Measurements from ENCODE around the gene BTC. TPM values are rescaled to one million over a fixed set of nuclear protein-coding genes. Genes with fewer than 3 reads are reported as not detected.

BTC gene
- total RNA-seq, 1 donor from 2014 or later: 0.25 TPM

- H3K4me1 ChIP-seq: no peaks in the 10 kb centered on the region
These were observed 21.5 kb downstream of the BTC start for GRCh38 chr4:74772783-74773182.

GRCh38 chr4:74772106-74772505, 22.2 kb downstream of the BTC start:
- no peaks in the 10 kb centered on the region for H3K9me3 ChIP-seq (replicated peaks)
- no peaks in the 10 kb centered on the region for H3K27me3 ChIP-seq (ENCODE audit: low read depth)
- DNase-seq: no peak
- intact Hi-C loops (cut with micrococcal nuclease): no loop called here
- H3K36me3 ChIP-seq: no peaks in the 10 kb centered on the region
- H3K27ac ChIP-seq (replicated peaks): no peak overlapping the region
- H3K4me1 ChIP-seq: no peaks in the 10 kb centered on the region
- no peak for TF ChIP-seq CTCF (IDR thresholded peaks at IDR 0.05; ENCODE audit: borderline replicate concordance)
- H3K4me3 ChIP-seq: no peak overlapping the region

More at GRCh38 chr4:74772783-74773182, 21.5 kb downstream of the BTC start:
- no peaks in the 10 kb centered on the region for H3K27me3 ChIP-seq (ENCODE audit: low read depth)
- no peak overlapping the region for H3K27ac ChIP-seq (replicated peaks)
- no peak for DNase-seq
- no peak for TF ChIP-seq CTCF (IDR thresholded peaks at IDR 0.05; ENCODE audit: borderline replicate concordance)
- no peaks in the 10 kb centered on the region for H3K9me3 ChIP-seq (replicated peaks)
- H3K36me3 ChIP-seq: no peaks in the 10 kb centered on the region
- intact Hi-C loops (cut with micrococcal nuclease): no loop called here
- H3K4me3 ChIP-seq: no peak overlapping the region

GRCh38 chr4:74770226-74770910, 24.0 kb downstream of the BTC start:
- no peak for TF ChIP-seq CTCF (IDR thresholded peaks at IDR 0.05; ENCODE audit: borderline replicate concordance)
- H3K27me3 ChIP-seq (ENCODE audit: low read depth): no peaks in the 10 kb centered on the region
- no peaks in the 10 kb centered on the region for H3K36me3 ChIP-seq
- DNase-seq: no peak
- intact Hi-C loops (cut with micrococcal nuclease): no loop called here
- no peaks in the 10 kb centered on the region for H3K4me1 ChIP-seq
- H3K9me3 ChIP-seq (replicated peaks): no peaks in the 10 kb centered on the region
- H3K27ac ChIP-seq (replicated peaks): no peak overlapping the region
- no peak overlapping the region for H3K4me3 ChIP-seq

- H3K4me1 ChIP-seq: no peaks in the 10 kb centered on the region
- DNase-seq: no peak
These were observed 25.3 kb downstream of the BTC start for GRCh38 chr4:74768857-74769525.

DNA sequence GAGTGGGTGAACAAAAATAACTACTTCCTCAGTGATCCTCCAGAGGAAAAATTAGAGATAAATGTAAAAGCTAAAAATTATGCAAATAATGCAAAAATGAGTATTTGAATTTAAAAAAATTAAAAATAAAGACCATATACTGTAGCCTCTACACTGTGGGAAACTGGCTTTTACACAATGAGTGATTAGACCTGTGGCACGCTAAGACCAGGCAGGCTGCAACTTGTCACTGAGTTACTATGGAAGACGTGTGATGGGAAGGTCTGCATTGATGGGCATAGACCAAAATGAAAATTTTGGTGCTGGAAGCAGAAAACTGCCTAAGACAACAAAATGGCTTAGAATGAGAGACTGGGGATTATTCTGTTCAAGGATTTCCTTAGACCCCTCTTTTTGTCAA, 30.2 kb downstream of the BTC start:
- intact Hi-C loops (cut with micrococcal nuclease): no loop called here
- H3K4me3 ChIP-seq: no peak overlapping the region
- no peaks in the 10 kb centered on the region for H3K4me1 ChIP-seq
- TF ChIP-seq CTCF (IDR thresholded peaks at IDR 0.05; ENCODE audit: borderline replicate concordance): no peak
- peaks cover 6% of the 10 kb centered on the region for H3K9me3 ChIP-seq (replicated peaks)
- H3K36me3 ChIP-seq: no peaks in the 10 kb centered on the region
- no peaks in the 10 kb centered on the region for H3K27me3 ChIP-seq (ENCODE audit: low read depth)
- no peak for DNase-seq
- no peak overlapping the region for H3K27ac ChIP-seq (replicated peaks)

More at GRCh38 chr4:74768857-74769525, 25.3 kb downstream of the BTC start:
- Histone ChIP-seq H3K9me3 (replicated peaks) (peaks cover 6% of the 10 kb centered on the region), H3K27ac (replicated peaks) (no peak overlapping the region), H3K27me3 (ENCODE audit: low read depth) (no peaks in the 10 kb centered on the region), H3K4me3 (no peak overlapping the region), H3K36me3 (no peaks in the 10 kb centered on the region)
- TF ChIP-seq CTCF (IDR thresholded peaks at IDR 0.05; ENCODE audit: borderline replicate concordance): no peak
- intact Hi-C loops (cut with micrococcal nuclease): no loop called here

Measured in left ventricle myocardium inferior (tissue), 1 donor.